HL-60 (cell line): ENCODE data around the gene NAT14.

Source experiments
- DNase-seq, 2 experiments: peaks; one replicate each; pipeline ENCODE4 v3.0.0-alpha.2; 2010 to 2020; ENCODE audit warnings: low read depth in 1 of 2, low spot score in 1 of 2
- H3K27ac ChIP-seq: fragments of 250-450 bp; sonication (Bioruptor Pico); replicated peaks from 2 replicates; pipeline ENCODE4 v1.5.1; 2020; ENCODE audit warnings: mild to moderate bottlenecking, moderate library complexity
- H3K27me3 ChIP-seq: fragments of 250-450 bp; sonication (Bioruptor Pico); 2 replicates; pipeline ENCODE4 v1.5.1; 2021; ENCODE audit warnings: mild to moderate bottlenecking, moderate library complexity; ENCODE audit not compliant: insufficient read depth, poor library complexity, severe bottlenecking
- H3K4me3 ChIP-seq: replicated peaks from 2 replicates; pipeline ENCODE4 v1.5.1; 2011; ENCODE audit warnings: mild to moderate bottlenecking, control low read depth, low read length; ENCODE audit not compliant: insufficient read depth
- GABPA ChIP-seq: IDR thresholded peaks from 2 replicates; pipeline ENCODE4 v1.6.1; 2012; ENCODE audit warnings: low read depth
- POLR2AphosphoS5 ChIP-seq: IDR thresholded peaks from 2 replicates; pipeline ENCODE4 v1.6.1; 2012; ENCODE audit warnings: low read depth
- SPI1 ChIP-seq: IDR thresholded peaks from 2 replicates; pipeline ENCODE4 v1.6.1; 2012; ENCODE audit warnings: low read depth, mild to moderate bottlenecking, borderline replicate concordance
- TF ChIP-seq, protein P1 (sequence below): IDR thresholded peaks from 2 replicates; pipeline ENCODE4 v1.6.1; 2012; ENCODE audit warnings: low read depth; ENCODE audit not compliant: insufficient replicate concordance
- TF ChIP-seq, protein P2 (sequence below): IDR thresholded peaks from one replicate; pipeline ENCODE4 v1.5.1; 2011; ENCODE audit warnings: low read length, control low read depth, inconsistent platforms; ENCODE audit not compliant: insufficient read depth

Gene NAT14

DNA sequence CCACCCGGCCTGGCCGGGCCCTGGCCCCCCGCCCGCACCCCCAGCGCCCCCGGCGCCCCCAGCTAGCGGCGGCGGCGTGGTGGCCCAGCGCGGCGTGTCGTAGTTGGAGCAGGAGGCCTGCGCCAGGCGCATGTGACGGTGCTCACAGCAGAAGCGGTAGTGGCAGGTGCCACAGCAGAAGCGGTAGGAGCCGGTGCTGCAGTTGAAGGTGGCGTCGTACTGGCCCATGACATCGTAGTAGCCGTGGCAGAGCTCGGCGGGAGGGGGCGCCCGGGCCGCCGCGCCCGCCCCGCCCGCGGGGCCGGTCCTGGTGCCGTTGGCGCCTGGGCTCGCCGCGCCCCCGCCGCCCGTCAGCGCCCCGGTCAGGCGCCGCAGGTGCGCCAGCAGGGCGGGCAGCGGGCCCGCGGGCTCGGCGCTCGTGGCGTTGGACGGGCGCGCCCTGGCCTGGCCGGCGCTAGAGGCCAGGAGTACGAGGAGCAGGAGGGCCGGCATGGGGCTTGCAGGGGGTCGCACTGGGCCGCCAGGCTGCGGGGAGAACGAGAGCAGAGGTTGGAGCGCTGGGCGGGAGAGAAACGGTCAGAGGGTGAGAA, 42.5 kb upstream of the NAT14 start:
- peaks cover 34% of the 10 kb centered on the region for H3K27me3 ChIP-seq
- DNase-seq: peak in 1 of 2 experiments; percentile 30
- H3K4me3 ChIP-seq: no peak overlapping the region
- no peak overlapping the region for H3K27ac ChIP-seq
- no peak for TF ChIP-seq POLR2AphosphoS5
- TF ChIP-seq, protein P1, sequence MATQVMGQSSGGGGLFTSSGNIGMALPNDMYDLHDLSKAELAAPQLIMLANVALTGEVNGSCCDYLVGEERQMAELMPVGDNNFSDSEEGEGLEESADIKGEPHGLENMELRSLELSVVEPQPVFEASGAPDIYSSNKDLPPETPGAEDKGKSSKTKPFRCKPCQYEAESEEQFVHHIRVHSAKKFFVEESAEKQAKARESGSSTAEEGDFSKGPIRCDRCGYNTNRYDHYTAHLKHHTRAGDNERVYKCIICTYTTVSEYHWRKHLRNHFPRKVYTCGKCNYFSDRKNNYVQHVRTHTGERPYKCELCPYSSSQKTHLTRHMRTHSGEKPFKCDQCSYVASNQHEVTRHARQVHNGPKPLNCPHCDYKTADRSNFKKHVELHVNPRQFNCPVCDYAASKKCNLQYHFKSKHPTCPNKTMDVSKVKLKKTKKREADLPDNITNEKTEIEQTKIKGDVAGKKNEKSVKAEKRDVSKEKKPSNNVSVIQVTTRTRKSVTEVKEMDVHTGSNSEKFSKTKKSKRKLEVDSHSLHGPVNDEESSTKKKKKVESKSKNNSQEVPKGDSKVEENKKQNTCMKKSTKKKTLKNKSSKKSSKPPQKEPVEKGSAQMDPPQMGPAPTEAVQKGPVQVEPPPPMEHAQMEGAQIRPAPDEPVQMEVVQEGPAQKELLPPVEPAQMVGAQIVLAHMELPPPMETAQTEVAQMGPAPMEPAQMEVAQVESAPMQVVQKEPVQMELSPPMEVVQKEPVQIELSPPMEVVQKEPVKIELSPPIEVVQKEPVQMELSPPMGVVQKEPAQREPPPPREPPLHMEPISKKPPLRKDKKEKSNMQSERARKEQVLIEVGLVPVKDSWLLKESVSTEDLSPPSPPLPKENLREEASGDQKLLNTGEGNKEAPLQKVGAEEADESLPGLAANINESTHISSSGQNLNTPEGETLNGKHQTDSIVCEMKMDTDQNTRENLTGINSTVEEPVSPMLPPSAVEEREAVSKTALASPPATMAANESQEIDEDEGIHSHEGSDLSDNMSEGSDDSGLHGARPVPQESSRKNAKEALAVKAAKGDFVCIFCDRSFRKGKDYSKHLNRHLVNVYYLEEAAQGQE: no peak
- TF ChIP-seq GABPA: no peak
- TF ChIP-seq SPI1: no peak
- TF ChIP-seq, protein P2, sequence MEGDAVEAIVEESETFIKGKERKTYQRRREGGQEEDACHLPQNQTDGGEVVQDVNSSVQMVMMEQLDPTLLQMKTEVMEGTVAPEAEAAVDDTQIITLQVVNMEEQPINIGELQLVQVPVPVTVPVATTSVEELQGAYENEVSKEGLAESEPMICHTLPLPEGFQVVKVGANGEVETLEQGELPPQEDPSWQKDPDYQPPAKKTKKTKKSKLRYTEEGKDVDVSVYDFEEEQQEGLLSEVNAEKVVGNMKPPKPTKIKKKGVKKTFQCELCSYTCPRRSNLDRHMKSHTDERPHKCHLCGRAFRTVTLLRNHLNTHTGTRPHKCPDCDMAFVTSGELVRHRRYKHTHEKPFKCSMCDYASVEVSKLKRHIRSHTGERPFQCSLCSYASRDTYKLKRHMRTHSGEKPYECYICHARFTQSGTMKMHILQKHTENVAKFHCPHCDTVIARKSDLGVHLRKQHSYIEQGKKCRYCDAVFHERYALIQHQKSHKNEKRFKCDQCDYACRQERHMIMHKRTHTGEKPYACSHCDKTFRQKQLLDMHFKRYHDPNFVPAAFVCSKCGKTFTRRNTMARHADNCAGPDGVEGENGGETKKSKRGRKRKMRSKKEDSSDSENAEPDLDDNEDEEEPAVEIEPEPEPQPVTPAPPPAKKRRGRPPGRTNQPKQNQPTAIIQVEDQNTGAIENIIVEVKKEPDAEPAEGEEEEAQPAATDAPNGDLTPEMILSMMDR: no peak

DNA sequence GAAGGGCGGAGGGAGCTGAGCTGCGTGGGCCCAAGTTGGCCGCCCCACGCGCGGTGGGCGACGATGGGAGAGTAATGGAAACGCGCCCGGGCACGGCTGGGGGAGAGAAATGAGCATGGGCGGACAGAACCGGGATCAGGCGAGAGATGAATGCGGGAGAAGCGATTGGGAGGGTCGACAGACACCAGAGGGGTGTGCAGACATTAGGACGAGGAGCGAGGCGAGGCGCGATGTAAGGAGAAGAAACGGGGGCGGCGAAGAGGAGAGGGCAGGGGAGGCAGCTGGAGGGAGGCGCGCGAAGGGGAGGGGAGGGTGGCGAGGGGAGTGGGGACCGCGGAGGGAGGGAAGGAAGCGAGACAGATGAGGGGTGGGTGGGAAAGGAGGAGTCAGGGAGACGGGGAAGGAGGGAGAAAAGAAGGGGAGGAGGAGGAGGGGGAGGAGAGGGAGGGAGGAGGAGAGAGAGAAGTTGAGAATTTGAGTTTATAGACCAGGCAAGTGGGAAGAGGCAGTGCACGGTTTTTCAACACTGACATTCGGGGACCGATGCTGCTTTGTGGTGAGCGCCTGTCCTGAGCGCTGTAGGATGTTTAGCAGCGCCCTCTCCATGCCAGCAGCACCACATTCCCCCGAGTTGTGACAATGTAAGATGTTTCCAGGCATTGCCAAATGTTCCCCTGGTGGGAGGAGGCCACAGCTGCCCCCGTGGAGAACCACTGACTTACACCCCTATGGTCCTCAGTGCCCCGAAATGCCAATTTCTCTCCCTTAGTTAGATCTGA, 41.8 kb upstream of the NAT14 start, which contains the start of gene SHISA7:
Gene SHISA7 (minus strand): TSS at position 256 of the 779 bp plus-strand sequence. CDS start 437 bp downstream, outside the sequence.
- Histone ChIP-seq H3K4me3 (no peak within 1 kb of the TSS), H3K27me3 (peaks cover 34% of the 10 kb centered on the region), H3K27ac (no peak within 1 kb of the TSS)

DNA sequence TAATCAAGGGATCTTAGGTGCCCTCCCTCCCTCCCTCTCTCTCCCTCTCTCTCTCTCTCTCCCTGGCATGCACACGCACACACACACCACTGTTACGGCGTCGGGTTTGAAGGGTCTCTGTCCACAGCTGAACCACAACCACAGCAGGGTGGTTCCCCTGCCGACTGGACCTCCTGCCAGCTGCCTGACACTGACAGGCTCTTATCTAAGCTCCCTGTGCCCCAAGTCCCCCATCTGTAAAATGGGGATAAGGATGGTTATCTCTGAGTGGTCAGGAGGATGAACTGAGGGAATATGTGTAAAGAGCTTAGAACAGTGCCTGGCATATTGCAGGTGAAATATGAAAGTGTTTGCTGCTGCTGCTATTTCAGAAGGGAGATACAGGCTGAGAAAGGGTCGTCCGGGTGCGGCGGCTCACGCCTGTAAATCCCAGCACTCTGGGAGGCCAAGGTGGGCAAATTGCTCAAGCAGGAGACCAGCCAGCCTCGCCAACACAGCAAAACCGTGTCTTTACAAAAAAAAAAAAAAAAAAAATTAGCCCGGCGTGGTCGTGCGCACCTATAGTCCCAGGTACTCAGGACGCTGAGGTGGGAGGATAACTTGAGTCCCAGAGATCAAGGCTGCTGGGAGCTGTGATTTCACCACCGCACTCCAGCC, 41.0 kb upstream of the NAT14 start:
- Histone ChIP-seq H3K27ac (no peak overlapping the region), H3K27me3 (peaks cover 34% of the 10 kb centered on the region), H3K4me3 (no peak overlapping the region)
- no peak for TF ChIP-seq SPI1
- TF ChIP-seq POLR2AphosphoS5: no peak
- TF ChIP-seq GABPA: no peak
- TF ChIP-seq, protein P1: no peak
- TF ChIP-seq, protein P2: no peak
- DNase-seq: no peak

More for the DNA sequence above, 41.8 kb upstream of the NAT14 start, which contains the start of gene SHISA7:
- peak in 1 of 2 experiments; percentile 34 for DNase-seq
- TF ChIP-seq, protein P1: no peak
- TF ChIP-seq GABPA (no peak), POLR2AphosphoS5 (no peak), SPI1 (no peak)
- TF ChIP-seq, protein P2: no peak
